B cell (primary cell): Measurements from ENCODE around the gene CTSL. TPM values are rescaled to one million over a fixed set of nuclear protein-coding genes. Genes with fewer than 3 reads are reported as not detected.

ENCODE experiments used
- ATAC-seq: fragments of 200-7000 bp; cut with Tn5 transposase; one replicate; pipeline ENCODE4 v1.10.0; 2021; ENCODE audit warnings: low read depth, mild to moderate bottlenecking, moderate number of reproducible peaks, moderate library complexity
- CTCF ChIA-PET: fragments of 350-600 bp; sonication (Branson Sonifier 250); formaldehyde crosslinking; loops from one replicate; lab custom pipeline; 2021; ENCODE audit warnings: antibody characterized with exemption, inconsistent platforms; lab: Charles Lee
- POLR2A ChIA-PET: fragments of 350-600 bp; sonication (Branson Sonifier 250); formaldehyde crosslinking; loops from one replicate; lab custom pipeline; 2021; ENCODE audit warnings: antibody characterized with exemption; lab: Charles Lee
- DNase-seq: peaks from one replicate; pipeline ENCODE4 v3.0.0; 2013
- H2AFZ ChIP-seq: 2 replicates; pipeline ENCODE4 v1.6.1; 2012; ENCODE audit warnings: mild to moderate bottlenecking, low read depth, low read length; ENCODE audit not compliant: insufficient read depth, poor library complexity, severe bottlenecking
- H3K27ac ChIP-seq, 2 donors: 1 replicate in 1 of 2; 2 replicates in 1 of 2; pipeline ENCODE4 v1.5.1; 2012 to 2013; ENCODE audit warnings: low read length in 2 of 2, mild to moderate bottlenecking in 2 of 2, moderate library complexity in 1 of 2
- H3K27me3 ChIP-seq, 4 experiments: fragments of 200-600 bp in 1 of 4; sonication (generic) in 1 of 4; replicated peaks in 1 of 4; 1 replicate in 2 of 4; 2 replicates in 2 of 4; pipeline versions ENCODE4 v1.6.1 to v1.7.0; 2013 to 2016; ENCODE audit warnings: low read length in 3 of 4, mild to moderate bottlenecking in 2 of 4, mixed read lengths in 1 of 4, moderate library complexity in 1 of 4; ENCODE audit not compliant: insufficient read depth in 4 of 4, control insufficient read depth in 3 of 4; ENCODE audit errors: control extremely low read depth in 1 of 4
- H3K36me3 ChIP-seq, 2 experiments: replicated peaks in 1 of 2; 1 replicate in 1 of 2; 2 replicates in 1 of 2; pipeline versions ENCODE4 v1.6.1 to v1.7.1; 2013; ENCODE audit warnings: low read length in 1 of 2; ENCODE audit not compliant: insufficient read depth in 2 of 2, control insufficient read depth in 1 of 2; ENCODE audit errors: control extremely low read depth in 1 of 2, extremely low read depth in 1 of 2
- H3K4me1 ChIP-seq, 2 donors: fragments of 200-600 bp in 1 of 2; sonication (generic) in 1 of 2; 1 replicate in 1 of 2; 2 replicates in 1 of 2; pipeline versions ENCODE4 v1.5.1 to v1.6.1; 2013 to 2017; ENCODE audit warnings: low read length in 2 of 2; ENCODE audit not compliant: control insufficient read depth in 2 of 2, insufficient read depth in 2 of 2
- H3K4me2 ChIP-seq: replicated peaks from 2 replicates; pipeline ENCODE3; 2012; ENCODE audit warnings: mild to moderate bottlenecking, low read depth, low read length; ENCODE audit not compliant: poor library complexity, severe bottlenecking
- H3K4me3 ChIP-seq, 5 experiments: fragments of 200-600 bp in 1 of 5; sonication (generic) in 1 of 5; 1 replicate in 3 of 5; 2 replicates in 2 of 5; pipeline versions ENCODE4 v1.5.1 to v1.7.0; 2011 to 2016; ENCODE audit warnings: low read length in 4 of 5, mild to moderate bottlenecking in 4 of 5, low read depth in 2 of 5, control low read depth in 1 of 5, moderate library complexity in 1 of 5; ENCODE audit not compliant: insufficient read depth in 1 of 5; ENCODE audit errors: control extremely low read depth in 1 of 5, extremely low read depth in 1 of 5
- H3K79me2 ChIP-seq: fragments of 200-600 bp; sonication (generic); one replicate; pipeline ENCODE4 v1.6.0; 2016; ENCODE audit warnings: low read length; ENCODE audit not compliant: control insufficient read depth, insufficient read depth
- H3K9ac ChIP-seq: fragments of 200-600 bp; sonication (generic); 2 replicates; pipeline ENCODE4 v1.6.1; 2017; ENCODE audit warnings: mild to moderate bottlenecking, low read length, moderate library complexity
- H3K9me3 ChIP-seq, 3 donors: one replicate each; pipeline versions ENCODE4 v1.6.1 to v1.7.1; 2013; ENCODE audit warnings: low read length in 2 of 3; ENCODE audit not compliant: control insufficient read depth in 2 of 3, insufficient read depth in 1 of 3; ENCODE audit errors: control extremely low read depth in 1 of 3
- H4K20me1 ChIP-seq: 2 replicates; pipeline ENCODE4 v1.6.0; 2012; ENCODE audit warnings: mild to moderate bottlenecking, low read length; ENCODE audit not compliant: insufficient read depth, control insufficient read depth, poor library complexity, severe bottlenecking
- H3K27ac Mint-ChIP-seq: one replicate; pipeline ENCODE4 v1.8.0; 2021; ENCODE audit warnings: mixed read lengths
- H3K27me3 Mint-ChIP-seq: one replicate; pipeline ENCODE4 v1.8.0; 2021; ENCODE audit warnings: mixed read lengths
- H3K4me1 Mint-ChIP-seq: one replicate; pipeline ENCODE4 v1.8.0; 2021; ENCODE audit warnings: mixed read lengths
- H3K4me3 Mint-ChIP-seq: one replicate; pipeline ENCODE4 v1.8.0; 2021; ENCODE audit warnings: mixed read lengths
- H3K9me3 Mint-ChIP-seq: one replicate; pipeline ENCODE4 v1.8.0; 2022; ENCODE audit warnings: mixed read lengths; ENCODE audit not compliant: insufficient read depth
- EZH2 ChIP-seq: IDR thresholded peaks from 2 replicates; pipeline ENCODE4 v1.6.1; 2012; ENCODE audit warnings: borderline replicate concordance, low read depth, mild to moderate bottlenecking, moderate library complexity, low read length; ENCODE audit not compliant: insufficient read depth, poor library complexity, severe bottlenecking
- WGBS: methylation state at CpG from one replicate; pipeline ENCODE4 v1.1.5; 2013; ENCODE audit warnings: missing lambda C conversion rate; ENCODE audit not compliant: insufficient coverage; 5-methylcytosine and 5-hydroxymethylcytosine counted together
- intact Hi-C: fragments of 100-400 bp; cut with micrococcal nuclease; formaldehyde crosslinking; loops from one replicate; pipeline ENCODE4 v1.10.0; 2022
- polyA plus RNA-seq: library from polyadenylated mRNA; depleted of rRNA; stranded (reverse); fragments of >200 nt; gene quantifications from 2 replicates; pipeline ENCODE4 v1.2.3, GENCODE V29; 2012
- total RNA-seq, 2 donors: library from RNA; stranded (reverse); fragments of 120-200 nt in 1 of 2; gene quantifications; 1 replicate in 1 of 2; 2 replicates in 1 of 2; pipeline versions ENCODE4 v1.2.3 to v1.2.4, GENCODE V29; 2013 to 2022
- TF ChIP-seq, protein P1 (sequence below): fragments of 200-600 bp; IDR thresholded peaks from one replicate; pipeline ENCODE4 v1.8.0; 2022; ENCODE audit warnings: antibody characterized with exemption, mild to moderate bottlenecking

Gene CTSL
- total and polyA plus RNA-seq, 2 donors (not counting 1 experiment from before 2014, with no cell fraction given) = 0.13 to 0.74 TPM

DNA sequence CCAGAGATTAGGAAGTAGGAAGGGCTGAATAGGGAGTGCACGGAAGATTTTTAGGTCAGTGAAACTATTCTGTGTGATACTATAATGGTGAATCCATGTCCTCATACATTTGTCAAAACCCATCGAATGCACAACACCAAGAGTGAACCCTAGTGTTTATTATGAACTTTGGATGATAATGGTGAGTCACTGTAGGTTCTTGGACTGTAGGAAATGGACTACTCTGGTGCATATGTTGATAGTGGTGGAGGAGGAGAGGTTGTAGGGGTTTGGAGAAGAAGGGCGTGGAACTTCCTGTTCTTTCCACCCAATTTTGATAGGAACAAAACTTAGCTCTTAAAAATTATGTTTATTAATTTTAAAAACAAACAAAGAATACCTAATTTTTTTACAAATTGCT, 14.3 kb downstream of the CTSL start:
- POLR2A ChIA-PET = no interaction called here
- 100% methylated on average over 1 of the region's 3 CpGs for WGBS
- H3K9me3 Mint-ChIP-seq = peaks cover 2% of the 10 kb centered on the region
- Histone ChIP-seq H2AFZ (no peak overlapping the region), H3K79me2 (no peaks in the 10 kb centered on the region), H3K36me3 (no peaks in the 10 kb centered on the region), H3K27ac (no peak overlapping the region), H3K9me3 (no peaks in the 10 kb centered on the region), H3K9ac (no peak overlapping the region), H3K27me3 (no peaks in the 10 kb centered on the region), H4K20me1 (no peaks in the 10 kb centered on the region), H3K4me3 (no peak overlapping the region), H3K4me2 (no peak overlapping the region), H3K4me1 (no peaks in the 10 kb centered on the region)
- no peaks in the 10 kb centered on the region for H3K4me1 Mint-ChIP-seq
- no peak for ATAC-seq
- DNase-seq = no peak
- H3K4me3 Mint-ChIP-seq = no peak overlapping the region
- no peak for TF ChIP-seq EZH2
- TF ChIP-seq, protein P1, sequence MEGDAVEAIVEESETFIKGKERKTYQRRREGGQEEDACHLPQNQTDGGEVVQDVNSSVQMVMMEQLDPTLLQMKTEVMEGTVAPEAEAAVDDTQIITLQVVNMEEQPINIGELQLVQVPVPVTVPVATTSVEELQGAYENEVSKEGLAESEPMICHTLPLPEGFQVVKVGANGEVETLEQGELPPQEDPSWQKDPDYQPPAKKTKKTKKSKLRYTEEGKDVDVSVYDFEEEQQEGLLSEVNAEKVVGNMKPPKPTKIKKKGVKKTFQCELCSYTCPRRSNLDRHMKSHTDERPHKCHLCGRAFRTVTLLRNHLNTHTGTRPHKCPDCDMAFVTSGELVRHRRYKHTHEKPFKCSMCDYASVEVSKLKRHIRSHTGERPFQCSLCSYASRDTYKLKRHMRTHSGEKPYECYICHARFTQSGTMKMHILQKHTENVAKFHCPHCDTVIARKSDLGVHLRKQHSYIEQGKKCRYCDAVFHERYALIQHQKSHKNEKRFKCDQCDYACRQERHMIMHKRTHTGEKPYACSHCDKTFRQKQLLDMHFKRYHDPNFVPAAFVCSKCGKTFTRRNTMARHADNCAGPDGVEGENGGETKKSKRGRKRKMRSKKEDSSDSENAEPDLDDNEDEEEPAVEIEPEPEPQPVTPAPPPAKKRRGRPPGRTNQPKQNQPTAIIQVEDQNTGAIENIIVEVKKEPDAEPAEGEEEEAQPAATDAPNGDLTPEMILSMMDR = no peak
- CTCF ChIA-PET = no interaction called here
- no peaks in the 10 kb centered on the region for H3K27me3 Mint-ChIP-seq
- no peak overlapping the region for H3K27ac Mint-ChIP-seq
- intact Hi-C loops = no loop called here

DNA sequence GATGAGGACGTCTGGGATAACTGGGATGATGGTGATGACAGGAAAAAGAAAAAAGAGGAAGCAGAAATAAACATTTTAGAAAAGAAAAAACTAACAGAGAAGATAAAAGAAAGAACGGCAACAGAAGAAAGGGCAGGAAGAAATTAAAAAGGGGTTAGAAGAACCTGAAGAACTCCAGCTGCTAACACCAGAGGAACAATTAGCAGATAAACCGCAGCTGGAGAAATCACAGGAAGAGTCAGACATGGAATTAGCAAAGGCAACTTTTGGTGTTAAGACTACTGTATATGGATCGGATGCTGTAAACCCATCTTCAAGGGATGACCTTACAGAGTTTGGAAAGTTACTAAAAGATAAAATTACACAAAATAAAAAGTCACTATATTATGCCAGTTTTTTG, 15.4 kb downstream of the CTSL start:
- CTCF ChIA-PET = no interaction called here
- H3K27ac Mint-ChIP-seq = no peak overlapping the region
- H3K4me3 ChIP-seq = no peak overlapping the region
- no peaks in the 10 kb centered on the region for H3K27me3 ChIP-seq
- no peaks in the 10 kb centered on the region for H4K20me1 ChIP-seq
- H3K9me3 ChIP-seq = no peaks in the 10 kb centered on the region
- H3K27ac ChIP-seq = no peak overlapping the region
- no peak overlapping the region for H3K4me3 Mint-ChIP-seq
- no peak for DNase-seq
- no peaks in the 10 kb centered on the region for H3K36me3 ChIP-seq
- peaks cover 2% of the 10 kb centered on the region for H3K9me3 Mint-ChIP-seq
- intact Hi-C loops = no loop called here
- POLR2A ChIA-PET = no interaction called here
- H3K4me1 Mint-ChIP-seq = no peaks in the 10 kb centered on the region
- H3K27me3 Mint-ChIP-seq = no peaks in the 10 kb centered on the region
- no peak overlapping the region for H3K4me2 ChIP-seq
- H3K4me1 ChIP-seq = no peaks in the 10 kb centered on the region
- WGBS = 0% methylated on average over 2 of the region's 4 CpGs
- TF ChIP-seq, protein P1 = no peak
- no peak for TF ChIP-seq EZH2
- no peak overlapping the region for H3K9ac ChIP-seq
- H3K79me2 ChIP-seq = no peaks in the 10 kb centered on the region
- H2AFZ ChIP-seq = no peak overlapping the region
- no peak for ATAC-seq
